ENCODE data around the gene NIPAL3.
A peak's percentile ranks its signal among the peaks of the same experiment; 100 is the strongest.

NIPAL3 gene

GRCh38 chr1:24392604-24392946, 23.0 kb upstream of the NIPAL3 start:
- no peak overlapping the region for H3K4me2 ChIP-seq (ENCODE audit: low read length)
- no peaks in the 10 kb centered on the region for H3K79me2 ChIP-seq
- H3K27me3 ChIP-seq (ENCODE audit: control insufficient read depth, insufficient read depth, low read length) = no peaks in the 10 kb centered on the region
- peak overlapping the region; percentile 72 for H3K27ac ChIP-seq
- no peak overlapping the region for H2AFZ ChIP-seq
- H3K9ac ChIP-seq = no peak overlapping the region
- H3K4me1 ChIP-seq = no peaks in the 10 kb centered on the region
- no peaks in the 10 kb centered on the region for H3K9me3 ChIP-seq (ENCODE audit: control insufficient read depth, low read length)
- H3K4me3 ChIP-seq (ENCODE audit: low read depth, low read length) = no peak overlapping the region
- TF ChIP-seq CTCF (IDR thresholded peaks at IDR 0.05) = no peak
- no peaks in the 10 kb centered on the region for H3K36me3 ChIP-seq (ENCODE audit: control insufficient read depth, insufficient read depth, low read length)

GRCh38 chr1:24392982-24393650, 22.5 kb upstream of the NIPAL3 start:
- Histone ChIP-seq H3K79me2 (no peaks in the 10 kb centered on the region), H3K4me1 (no peaks in the 10 kb centered on the region), H3K36me3 (ENCODE audit: control insufficient read depth, insufficient read depth, low read length) (no peaks in the 10 kb centered on the region), H3K4me2 (ENCODE audit: low read length) (no peak overlapping the region), H3K9ac (no peak overlapping the region), H2AFZ (no peak overlapping the region), H3K27ac (no peak overlapping the region), H3K27me3 (ENCODE audit: control insufficient read depth, insufficient read depth, low read length) (no peaks in the 10 kb centered on the region), H3K4me3 (ENCODE audit: low read depth, low read length) (no peak overlapping the region), H3K9me3 (ENCODE audit: control insufficient read depth, low read length) (no peaks in the 10 kb centered on the region)
- no peak for TF ChIP-seq CTCF (IDR thresholded peaks at IDR 0.05)

- Histone ChIP-seq H3K27ac (no peak overlapping the region), H3K79me2 (no peaks in the 10 kb centered on the region), H3K27me3 (ENCODE audit: control insufficient read depth, insufficient read depth, low read length) (no peaks in the 10 kb centered on the region), H3K36me3 (ENCODE audit: control insufficient read depth, insufficient read depth, low read length) (no peaks in the 10 kb centered on the region), H3K4me1 (no peaks in the 10 kb centered on the region), H3K4me2 (ENCODE audit: low read length) (no peak overlapping the region), H2AFZ (no peak overlapping the region), H3K4me3 (ENCODE audit: low read depth, low read length) (no peak overlapping the region), H3K9ac (no peak overlapping the region), H3K9me3 (ENCODE audit: control insufficient read depth, low read length) (no peaks in the 10 kb centered on the region)
- TF ChIP-seq CTCF (IDR thresholded peaks at IDR 0.05) = no peak
Observed at GRCh38 chr1:24393892-24394291, 21.7 kb upstream of the NIPAL3 start.

- H3K4me2 ChIP-seq (ENCODE audit: low read length) = no peak overlapping the region
- H2AFZ ChIP-seq = no peak overlapping the region
- no peaks in the 10 kb centered on the region for H3K9me3 ChIP-seq (ENCODE audit: control insufficient read depth, low read length)
- H3K79me2 ChIP-seq = no peaks in the 10 kb centered on the region
- H3K27me3 ChIP-seq (ENCODE audit: control insufficient read depth, insufficient read depth, low read length) = no peaks in the 10 kb centered on the region
- no peaks in the 10 kb centered on the region for H3K4me1 ChIP-seq
- H3K9ac ChIP-seq = no peak overlapping the region
- H3K36me3 ChIP-seq (ENCODE audit: control insufficient read depth, insufficient read depth, low read length) = no peaks in the 10 kb centered on the region
- H3K27ac ChIP-seq = no peak overlapping the region
- H3K4me3 ChIP-seq (ENCODE audit: low read depth, low read length) = no peak overlapping the region
- TF ChIP-seq CTCF (IDR thresholded peaks at IDR 0.05) = no peak
Observed at GRCh38 chr1:24400065-24400464, 15.5 kb upstream of the NIPAL3 start.

- no peaks in the 10 kb centered on the region for H3K9me3 ChIP-seq (ENCODE audit: control insufficient read depth, low read length)
- no peak overlapping the region for H3K9ac ChIP-seq
- no peak overlapping the region for H3K4me2 ChIP-seq (ENCODE audit: low read length)
- no peaks in the 10 kb centered on the region for H3K4me1 ChIP-seq
- no peak for TF ChIP-seq CTCF (IDR thresholded peaks at IDR 0.05)
- no peaks in the 10 kb centered on the region for H3K79me2 ChIP-seq
- no peaks in the 10 kb centered on the region for H3K27me3 ChIP-seq (ENCODE audit: control insufficient read depth, insufficient read depth, low read length)
- no peaks in the 10 kb centered on the region for H3K36me3 ChIP-seq (ENCODE audit: control insufficient read depth, insufficient read depth, low read length)
- no peak overlapping the region for H3K27ac ChIP-seq
- no peak overlapping the region for H3K4me3 ChIP-seq (ENCODE audit: low read depth, low read length)
- no peak overlapping the region for H2AFZ ChIP-seq
Observed at GRCh38 chr1:24403806-24404205, 11.8 kb upstream of the NIPAL3 start.

Data from parathyroid adenoma (tissue), 2 donors.